HG02870 (cell line): ENCODE results near the gene PTGES.
"Not testable (repeated sequence)": the region's sequence is repeated elsewhere in the genome, so short reads cannot be mapped to it uniquely, and the experiment has no call there.

ENCODE experiments used
- ATAC-seq: cut with Tn5 transposase; IDR thresholded peaks from one replicate; pipeline ENCODE4 v1.9.1; 2021; ENCODE audit warnings: mild to moderate bottlenecking, moderate library complexity; ENCODE audit not compliant: unreplicated experiment

The PTGES gene

GRCh38 chr9:129749052-129749451 lies 3.8 kb downstream of the PTGES start:
- not testable (repeated sequence) for ATAC-seq

DNA sequence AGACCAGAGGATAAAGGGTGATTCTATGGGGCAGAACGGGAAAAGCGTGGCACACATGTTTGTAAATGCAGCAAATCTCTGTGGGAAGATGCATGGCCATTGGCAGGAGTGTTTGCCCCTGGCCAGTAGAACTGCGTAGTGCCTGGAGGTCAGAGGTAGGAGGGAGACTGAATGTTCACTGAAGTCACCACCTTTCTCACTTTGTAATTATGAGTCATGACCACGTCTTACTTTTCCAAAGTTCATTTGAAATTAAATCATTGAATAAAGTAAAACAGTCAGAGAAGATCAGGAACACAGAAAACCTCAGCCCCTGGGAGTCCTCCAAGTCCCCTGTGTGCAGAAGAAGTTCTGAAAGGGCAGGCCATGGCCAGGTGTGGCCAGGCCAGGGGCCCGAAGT lies 4.6 kb downstream of the PTGES start:
- ATAC-seq, result no peak

- ATAC-seq, result no peak
These were observed 6.6 kb downstream of the PTGES start for GRCh38 chr9:129746092-129746777.

- no peak for ATAC-seq
These were observed 7.6 kb downstream of the PTGES start for GRCh38 chr9:129745200-129745599.

DNA sequence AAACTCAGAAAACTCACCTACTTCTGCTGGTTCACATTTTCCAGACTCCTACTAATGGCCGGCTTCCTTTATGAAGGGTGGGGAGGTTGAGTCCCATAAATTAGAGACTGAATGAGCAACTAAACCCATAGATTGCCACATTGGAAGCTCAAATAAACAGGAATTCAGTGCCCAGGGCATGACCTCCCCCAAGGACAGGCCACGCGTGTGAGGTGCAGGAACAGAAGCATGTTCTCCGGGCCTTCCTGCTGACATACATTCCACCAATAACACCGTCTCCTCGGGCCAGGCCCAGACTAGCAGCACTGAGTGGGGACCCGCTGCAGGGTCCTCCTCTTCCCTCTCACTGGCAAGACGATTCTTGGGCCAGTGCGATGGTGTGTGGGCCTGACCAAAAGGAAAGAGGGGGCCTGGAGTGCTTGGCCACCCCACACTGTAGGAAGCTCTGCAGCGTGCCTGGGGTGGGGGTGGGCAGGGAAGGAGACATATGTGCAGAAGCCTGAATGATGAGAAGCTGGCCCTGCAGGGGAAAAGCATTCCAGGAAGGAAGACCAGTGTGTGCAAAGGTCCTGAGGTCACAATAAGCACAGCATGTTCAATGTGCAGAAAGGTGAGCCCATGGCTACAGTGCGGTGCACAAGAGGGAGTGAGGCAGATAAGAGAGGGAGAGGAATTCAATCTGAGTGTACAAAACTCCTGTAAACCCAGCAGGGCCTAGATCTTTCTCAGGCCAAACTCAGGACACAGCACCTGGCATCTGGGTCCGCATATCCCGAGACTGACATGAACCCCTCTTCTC lies 12.0 kb downstream of the PTGES start:
- ATAC-seq, result no peak

GRCh38 chr9:129740174-129740573 lies 12.7 kb downstream of the PTGES start:
- no peak for ATAC-seq

DNA sequence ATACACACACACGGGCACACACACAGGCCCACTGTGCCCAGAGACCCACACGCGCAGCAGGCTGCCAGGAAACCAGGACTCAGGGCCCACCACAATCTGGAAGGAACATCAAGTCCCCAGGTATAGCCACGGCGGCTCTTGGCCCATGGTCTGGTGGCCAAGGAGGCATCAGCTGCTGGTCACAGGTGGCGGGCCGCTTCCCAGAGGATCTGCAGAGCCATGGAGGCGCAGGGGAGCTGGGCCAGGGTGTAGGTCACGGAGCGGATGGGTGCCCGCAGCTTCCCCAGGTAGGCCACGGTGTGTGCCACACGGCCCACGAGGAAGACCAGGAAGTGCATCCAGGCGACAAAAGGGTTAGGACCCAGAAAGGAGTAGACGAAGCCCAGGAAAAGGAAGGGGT lies 13.4 kb downstream of the PTGES start:
- ATAC-seq, result no peak

GRCh38 chr9:129737479-129738274 lies 15.2 kb downstream of the PTGES start:
- no peak for ATAC-seq

DNA sequence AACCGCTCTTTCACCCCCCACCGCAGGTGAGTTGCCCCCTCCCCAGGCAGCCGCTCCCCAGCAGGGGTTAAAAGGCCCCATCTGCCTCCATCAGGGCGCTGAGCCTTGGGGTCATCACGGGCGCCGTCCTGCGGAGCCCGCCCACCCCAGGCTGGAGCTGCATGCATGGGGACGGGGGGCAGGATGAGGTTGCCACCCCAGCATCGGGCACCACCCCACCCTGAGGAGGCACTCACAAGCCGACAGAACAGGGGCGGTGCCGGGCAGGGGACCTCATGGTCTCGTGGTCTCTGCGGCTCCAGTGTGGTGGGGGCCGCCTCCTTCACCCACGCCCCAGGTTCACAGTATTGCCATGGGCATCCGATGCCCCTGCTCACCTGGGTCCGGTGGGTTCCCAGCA lies 16.5 kb downstream of the PTGES start:
- no peak for ATAC-seq

- no peak for ATAC-seq
These were observed 17.3 kb downstream of the PTGES start for GRCh38 chr9:129735546-129735945.

GRCh38 chr9:129733632-129733953 lies 19.2 kb downstream of the PTGES start:
- ATAC-seq, result no peak

DNA sequence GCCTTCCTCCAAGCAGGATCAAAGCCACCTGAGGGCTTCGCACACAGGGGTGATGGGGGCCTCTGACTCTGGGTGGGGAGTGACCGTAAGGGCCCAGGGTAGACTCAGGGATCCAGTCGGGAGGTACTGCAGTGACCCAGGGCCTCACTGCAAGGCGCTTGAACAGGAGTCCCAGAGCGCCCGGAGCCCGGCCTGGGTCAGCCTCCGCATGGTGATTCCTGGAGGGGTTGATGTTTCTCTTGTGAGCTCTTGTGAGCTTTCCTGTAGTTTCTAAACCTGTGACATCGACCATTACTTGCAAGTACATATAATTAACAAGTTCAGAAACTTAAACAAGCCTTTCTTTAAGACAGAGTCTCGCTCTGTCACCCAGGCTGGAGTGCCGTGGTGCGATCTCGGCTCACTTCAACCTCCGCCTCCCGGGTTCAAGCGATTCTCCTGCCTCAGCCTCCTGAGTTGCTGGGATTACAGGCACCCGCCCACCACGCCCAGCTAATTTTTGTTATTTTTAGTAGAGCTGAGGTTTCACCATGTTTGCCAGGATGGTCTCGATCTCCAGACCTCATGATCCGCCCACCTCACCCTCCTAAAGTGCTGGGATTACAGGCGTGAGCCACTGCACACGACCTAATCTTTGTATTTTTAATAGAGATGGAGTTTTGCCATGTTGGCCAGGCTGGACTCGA lies 19.8 kb downstream of the PTGES start:
- no peak for ATAC-seq

DNA sequence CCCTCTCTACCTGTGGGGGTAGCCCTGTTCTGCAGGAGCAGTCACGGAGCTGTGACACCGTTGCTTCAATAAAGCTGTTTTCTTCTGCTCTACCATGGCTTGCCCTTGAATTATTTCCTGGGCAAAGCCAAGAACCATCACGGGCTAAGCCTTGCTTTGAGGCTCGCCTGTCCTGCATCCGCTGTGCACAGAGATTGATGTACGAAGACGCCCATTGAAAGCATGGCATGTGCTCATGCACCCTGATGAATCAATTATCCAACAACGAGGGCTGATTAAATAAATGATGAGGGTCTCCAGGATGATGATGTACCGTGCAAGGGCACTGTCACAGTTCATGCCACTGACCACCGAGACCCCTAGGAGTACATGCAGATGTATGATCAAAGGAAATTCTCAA lies 20.7 kb downstream of the PTGES start:
- no peak for ATAC-seq

DNA sequence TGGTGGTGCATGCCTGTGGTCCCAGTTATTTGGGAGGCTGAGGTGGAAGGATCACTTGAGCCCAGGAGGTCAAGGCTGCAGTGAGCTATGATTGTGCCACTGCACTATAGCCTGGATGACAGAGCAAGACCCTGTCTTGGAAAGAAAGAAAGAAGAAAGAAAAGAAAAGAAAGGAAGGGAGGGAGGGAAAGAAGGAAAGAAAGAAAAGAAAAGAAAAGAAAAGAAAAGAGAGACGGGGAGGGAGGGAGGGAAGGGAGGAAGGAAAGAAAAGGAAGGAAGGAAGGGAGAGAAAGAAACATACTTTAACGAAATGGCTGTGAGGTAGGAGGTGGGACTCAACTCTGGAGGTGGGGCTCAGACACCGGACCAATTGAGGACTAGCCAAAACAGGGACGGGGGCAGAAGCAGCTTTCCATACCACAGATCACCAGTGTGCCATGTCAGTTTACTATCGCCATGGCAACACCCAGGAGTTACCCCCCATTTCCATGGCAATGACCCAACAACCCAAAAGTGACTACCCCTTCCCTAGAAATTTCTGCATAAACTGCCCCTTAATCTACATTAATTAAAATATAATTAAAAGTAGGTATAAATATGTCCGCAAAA lies 21.3 kb downstream of the PTGES start:
- ATAC-seq, result no peak

GRCh38 chr9:129728744-129729143 lies 24.1 kb downstream of the PTGES start:
- no peak for ATAC-seq

DNA sequence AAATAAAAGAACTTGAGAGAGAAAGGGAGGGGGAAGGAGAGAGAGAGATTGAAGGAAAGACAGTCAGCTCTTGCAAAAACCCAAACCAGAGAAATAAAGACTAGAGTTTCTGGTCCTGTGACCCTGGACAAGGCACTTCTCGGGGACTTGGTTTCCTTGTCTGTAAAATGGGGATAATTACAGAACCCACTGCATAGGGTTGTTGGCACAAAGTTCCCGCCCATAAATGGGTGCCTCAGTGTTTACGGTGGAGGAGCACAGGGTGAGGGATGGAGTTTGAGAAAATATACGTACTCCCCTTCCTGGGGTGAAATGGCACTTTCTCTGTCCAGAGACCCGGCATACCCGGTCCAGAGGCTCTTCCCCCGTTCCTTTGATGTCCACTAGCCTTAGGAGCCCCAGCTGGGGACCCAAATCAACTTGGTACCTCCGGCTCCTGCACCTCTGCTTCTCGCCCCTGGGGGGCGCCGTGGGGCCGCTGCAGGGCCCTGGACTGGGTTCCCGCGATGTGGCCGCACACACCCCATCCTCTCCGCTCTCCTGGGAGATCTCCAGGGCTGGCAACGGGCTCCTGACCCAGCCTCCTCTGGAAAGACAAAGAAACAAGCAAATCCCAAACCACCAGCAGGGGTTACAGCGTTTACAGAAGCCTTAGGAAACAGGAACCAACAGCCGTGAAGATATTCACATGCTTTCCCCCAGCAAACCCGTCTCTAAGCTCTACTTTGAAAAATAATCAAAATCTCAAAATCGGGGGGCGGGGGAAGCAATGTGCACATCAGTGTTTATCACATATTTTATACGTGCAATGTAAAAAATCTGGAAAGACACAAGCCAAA lies 26.3 kb downstream of the PTGES start:
- ATAC-seq, result no peak

GRCh38 chr9:129725795-129726251 lies 27.0 kb downstream of the PTGES start:
- no peak for ATAC-seq

GRCh38 chr9:129724456-129725190 lies 28.2 kb downstream of the PTGES start:
- no peak for ATAC-seq

DNA sequence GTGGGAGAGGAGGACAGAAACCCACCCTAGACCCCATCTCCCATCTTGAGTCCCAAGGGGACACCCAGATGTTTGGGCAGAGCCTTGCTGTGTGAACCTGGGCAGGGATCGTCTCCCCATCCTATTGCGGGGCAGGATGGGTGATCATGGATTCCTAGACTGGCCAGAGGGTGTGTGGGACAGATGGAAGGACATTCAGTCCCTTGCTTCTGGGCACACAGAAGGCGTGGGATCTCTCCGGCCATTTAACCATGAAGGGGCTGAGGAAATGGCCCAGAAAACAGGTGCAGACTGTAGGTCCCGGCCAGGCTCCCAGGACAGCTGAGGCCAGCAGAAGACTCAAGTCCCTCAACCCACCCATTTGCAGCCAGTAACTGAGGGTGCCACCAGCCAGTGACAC lies 29.9 kb downstream of the PTGES start:
- no peak for ATAC-seq
